Adrenal gland (tissue), 12 donors: ENCODE measurements around the gene ADCY4. TPM values are rescaled to one million over a fixed set of nuclear protein-coding genes. Genes with fewer than 3 reads are reported as not detected.

Experiments used
- DNase-seq, 7 donors: peaks; one replicate each; pipeline ENCODE4 v3.0.0-alpha.2; 2019 to 2020
- H3K27ac ChIP-seq, 5 donors: fragments of 200-600 bp; sonication (generic) in 4 of 5; 1 replicate in 3 of 5; 2 replicates in 2 of 5; pipeline versions ENCODE4 v1.5.1 to v1.8.0; 2016 to 2020; ENCODE audit warnings: mild to moderate bottlenecking in 1 of 5
- H3K27me3 ChIP-seq: fragments of 200-600 bp; 2 replicates; pipeline ENCODE4 v1.8.0; 2021
- H3K36me3 ChIP-seq, 2 donors: fragments of 200-600 bp; replicated peaks in 1 of 2; 1 replicate in 1 of 2; 2 replicates in 1 of 2; pipeline versions ENCODE4 v1.5.1 to v1.8.0; 2018 to 2022
- H3K4me1 ChIP-seq, 2 donors: fragments of 200-600 bp; replicated peaks in 1 of 2; 1 replicate in 1 of 2; 2 replicates in 1 of 2; pipeline versions ENCODE4 v1.5.1 to v1.8.0; 2018 to 2021
- H3K4me3 ChIP-seq, 4 donors: fragments of 200-600 bp; sonication (generic) in 3 of 4; one replicate each; pipeline ENCODE4 v1.5.1; 2016 to 2018
- H3K9me3 ChIP-seq, 3 donors: fragments of 200-600 bp; sonication (generic) in 1 of 3; replicated peaks in 1 of 3; 1 replicate in 2 of 3; 2 replicates in 1 of 3; pipeline versions ENCODE4 v1.5.1 to v1.8.0; 2016 to 2021
- POLR2A ChIP-seq, 2 donors: fragments of 450-650 bp; IDR thresholded peaks; one replicate each; pipeline ENCODE4 v1.6.1; 2017; ENCODE audit warnings: antibody characterized with exemption in 2 of 2, mild to moderate bottlenecking in 2 of 2, moderate library complexity in 1 of 2
- WGBS, 4 donors: extraction: QIAGEN DNeasy Blood & Tissue Kit in 2 of 4; methylation state at CpG; one replicate each; pipeline versions ENCODE4 v1.1.5 to v1.1.7; 2013 to 2017; 5-methylcytosine and 5-hydroxymethylcytosine counted together
- intact Hi-C, 2 donors: fragments of 100-400 bp; cut with DNase I; formaldehyde crosslinking; loops; one replicate each; pipeline versions ENCODE4 v1.14.1 to v1.15.0; 2022 to 2023
- polyA plus RNA-seq, 3 donors: library from polyadenylated mRNA; stranded (reverse); fragments of 200-250 nt in 2 of 3; fragments of 350-450 nt in 1 of 3; fragmentation: Illumina TruSeq in 1 of 3; extraction: RNeasy Lipid Tissue Mini Kit (QIAGEN cat#74804) in 1 of 3; gene quantifications; one replicate each; pipeline ENCODE4 v1.2.3, GENCODE V29; 2013 to 2014
- total RNA-seq, 9 donors: library from RNA; depleted of rRNA in 4 of 9; stranded (reverse); fragments of >200 nt in 4 of 9; fragments of 120-200 nt in 1 of 9; fragmentation: NEBNext Ultra II Directional in 1 of 9; extraction: Animal tissue kit (Norgen Biotek cat#: 25700) in 1 of 9; gene quantifications; one replicate each; pipeline versions ENCODE4 v1.1.0 to v1.2.4, GENCODE V29; 2013 to 2023
- TF ChIP-seq, protein P1 (sequence below), 6 experiments: fragments of 450-650 bp in 4 of 6; fragments of 200-600 bp in 2 of 6; sonication (generic) in 1 of 6; IDR thresholded peaks; 1 replicate in 5 of 6; 2 replicates in 1 of 6; pipeline versions ENCODE4 v1.5.1 to v1.8.0; 2016 to 2021; ENCODE audit warnings: antibody characterized with exemption in 6 of 6, mild to moderate bottlenecking in 2 of 6, moderate library complexity in 1 of 6
- donor health status: healthy with polysubstance abuse.
- donor health status: Bipolar disorder and iron deficiency.
- donor health status: DM: yes; HTN: yes; CAD: no.
- donor health status: DM: no; HTN: no; CAD: no.
- donor health status: DM: no; HTN: no; CAD: no.
- donor health status: DM: yes; HTN: yes; CAD: no.

Gene ADCY4
- total and polyA plus RNA-seq, 12 donors = 3.9 to 70.1 (median 13.1) TPM

DNA sequence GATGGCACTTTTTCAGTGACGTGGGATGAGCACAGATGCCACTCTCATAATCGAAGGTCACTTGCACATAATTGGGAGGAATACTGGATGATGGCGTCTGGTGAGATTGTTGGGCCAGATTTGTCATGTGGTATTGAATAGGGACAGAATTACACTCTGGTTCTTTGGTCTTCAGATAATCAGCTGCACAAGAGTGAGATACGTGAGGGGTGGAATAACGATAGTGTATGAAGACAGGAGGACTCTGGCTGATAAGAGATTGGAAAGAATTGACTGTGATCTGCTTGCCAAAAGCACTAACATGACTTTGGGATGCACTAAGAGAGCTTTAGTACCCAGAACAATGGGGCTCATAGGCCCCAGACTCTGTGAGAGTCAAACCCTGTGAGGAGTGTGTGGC, 56.4 kb downstream of the ADCY4 start:
- Histone ChIP-seq H3K27me3 (no peaks in the 10 kb centered on the region), H3K4me1 (peaks cover 0 to 9% of the 10 kb centered on the region in 2 donors), H3K27ac (no peak overlapping the region), H3K9me3 (no peaks in the 10 kb centered on the region), H3K36me3 (no peaks in the 10 kb centered on the region), H3K4me3 (no peak overlapping the region)
- intact Hi-C loops = no loop called here
- 87 to 95% (median 93%) methylated on average over 5 of the region's 5 CpGs for WGBS, 4 donors
- TF ChIP-seq, protein P1, sequence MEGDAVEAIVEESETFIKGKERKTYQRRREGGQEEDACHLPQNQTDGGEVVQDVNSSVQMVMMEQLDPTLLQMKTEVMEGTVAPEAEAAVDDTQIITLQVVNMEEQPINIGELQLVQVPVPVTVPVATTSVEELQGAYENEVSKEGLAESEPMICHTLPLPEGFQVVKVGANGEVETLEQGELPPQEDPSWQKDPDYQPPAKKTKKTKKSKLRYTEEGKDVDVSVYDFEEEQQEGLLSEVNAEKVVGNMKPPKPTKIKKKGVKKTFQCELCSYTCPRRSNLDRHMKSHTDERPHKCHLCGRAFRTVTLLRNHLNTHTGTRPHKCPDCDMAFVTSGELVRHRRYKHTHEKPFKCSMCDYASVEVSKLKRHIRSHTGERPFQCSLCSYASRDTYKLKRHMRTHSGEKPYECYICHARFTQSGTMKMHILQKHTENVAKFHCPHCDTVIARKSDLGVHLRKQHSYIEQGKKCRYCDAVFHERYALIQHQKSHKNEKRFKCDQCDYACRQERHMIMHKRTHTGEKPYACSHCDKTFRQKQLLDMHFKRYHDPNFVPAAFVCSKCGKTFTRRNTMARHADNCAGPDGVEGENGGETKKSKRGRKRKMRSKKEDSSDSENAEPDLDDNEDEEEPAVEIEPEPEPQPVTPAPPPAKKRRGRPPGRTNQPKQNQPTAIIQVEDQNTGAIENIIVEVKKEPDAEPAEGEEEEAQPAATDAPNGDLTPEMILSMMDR (IDR thresholded peaks at IDR 0.05) = no peak
- no peak for TF ChIP-seq POLR2A (IDR thresholded peaks at IDR 0.05)
- no peak for DNase-seq

- Histone ChIP-seq H3K9me3 (no peaks in the 10 kb centered on the region), H3K4me3 (no peak overlapping the region), H3K36me3 (no peaks in the 10 kb centered on the region), H3K4me1 (peaks cover 0 to 16% of the 10 kb centered on the region in 2 donors), H3K27ac (peak overlapping the region in 2 of 5 donors; percentile 26 to 42), H3K27me3 (no peaks in the 10 kb centered on the region)
- WGBS, 4 donors = 60 to 81% (median 76%) methylated on average over 11 of the region's 11 CpGs
- DNase-seq = peak in 4 of 7 donors; percentile 26 to 62 (median 44)
- intact Hi-C loops = no loop called here
- TF ChIP-seq POLR2A (IDR thresholded peaks at IDR 0.05) = no peak
- TF ChIP-seq, protein P1 (IDR thresholded peaks at IDR 0.05) = no peak
These were observed 57.1 kb downstream of the ADCY4 start for GRCh38 chr14:24277606-24278321.

DNA sequence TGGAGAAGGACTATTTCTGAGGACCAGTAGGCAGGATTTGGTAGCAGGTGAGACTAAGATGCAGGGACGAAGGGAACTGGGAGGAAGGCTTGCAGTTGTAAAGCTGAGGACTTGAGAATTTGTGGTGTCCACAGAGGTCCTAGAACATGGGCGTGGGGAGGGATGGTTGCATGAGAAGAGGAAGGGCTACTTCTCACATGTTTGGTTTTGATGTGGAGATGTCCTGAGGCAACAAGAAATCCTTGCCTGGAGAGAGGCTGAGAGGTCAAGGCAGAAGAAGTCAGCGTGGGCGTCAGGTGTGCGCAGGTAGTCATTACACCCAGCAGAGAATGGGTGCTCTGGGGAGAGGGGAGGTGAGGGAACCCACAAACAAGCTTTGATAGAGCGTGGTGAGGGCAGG, 57.8 kb downstream of the ADCY4 start:
- DNase-seq = no peak
- Histone ChIP-seq H3K27ac (peak overlapping the region in 2 of 5 donors; percentile 26 to 42), H3K27me3 (no peaks in the 10 kb centered on the region), H3K4me1 (peaks cover under 1 to 22% of the 10 kb centered on the region in 2 donors), H3K4me3 (no peak overlapping the region), H3K36me3 (no peaks in the 10 kb centered on the region), H3K9me3 (no peaks in the 10 kb centered on the region)
- intact Hi-C loops = no loop called here
- TF ChIP-seq, protein P1 (IDR thresholded peaks at IDR 0.05) = no peak
- TF ChIP-seq POLR2A (IDR thresholded peaks at IDR 0.05) = no peak
- WGBS, 4 donors = 80 to 87% (median 85%) methylated on average over 6 of the region's 6 CpGs

GRCh38 chr14:24274101-24274543, 60.7 kb downstream of the ADCY4 start:
- H3K9me3 ChIP-seq = no peaks in the 10 kb centered on the region
- peak overlapping the region in 1 of 5 donors; percentile 29 for H3K27ac ChIP-seq
- no peak overlapping the region for H3K4me3 ChIP-seq
- TF ChIP-seq, protein P1 (IDR thresholded peaks at IDR 0.05) = no peak
- TF ChIP-seq POLR2A (IDR thresholded peaks at IDR 0.05) = no peak
- peak in 1 of 7 donors; percentile 72 for DNase-seq
- H3K4me1 ChIP-seq = peaks cover 5 to 22% of the 10 kb centered on the region in 2 donors
- WGBS, 4 donors = 61 to 81% (median 79%) methylated on average over 3 of the region's 3 CpGs
- intact Hi-C loops = no loop called here
- no peaks in the 10 kb centered on the region for H3K36me3 ChIP-seq
- no peaks in the 10 kb centered on the region for H3K27me3 ChIP-seq
